Measurements from ENCODE around the gene PDE11A. TPM values are rescaled to one million over a fixed set of nuclear protein-coding genes. Genes with fewer than 3 reads are reported as not detected.
"Not testable (repeated sequence)": the region's sequence is repeated elsewhere in the genome, so short reads cannot be mapped to it uniquely, and the experiment has no call there.

The PDE11A gene
- total and polyA plus RNA-seq, 12 donors = 0.26 to 2.9 (median 0.58) TPM

DNA sequence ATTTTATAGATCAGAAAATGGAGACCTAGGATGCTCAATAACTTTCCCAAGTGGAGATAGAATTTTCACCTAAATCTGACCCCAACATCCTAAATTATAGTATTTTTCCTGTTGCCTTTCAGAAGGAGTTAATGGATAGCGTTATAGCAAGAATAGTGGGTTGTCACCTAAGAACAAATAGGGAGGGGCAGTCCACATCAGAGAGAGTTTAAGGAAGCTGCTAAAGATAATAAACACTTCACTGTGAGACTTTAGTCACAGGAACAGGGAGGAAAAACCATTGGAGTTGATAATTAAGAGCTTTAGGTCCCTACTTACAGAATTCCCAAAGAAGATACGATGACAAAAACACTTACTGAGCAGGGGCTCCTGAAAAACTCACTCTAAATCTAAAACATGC is 229.4 kb downstream of the PDE11A start:
- no peak for DNase-seq
- TF ChIP-seq, protein P1, sequence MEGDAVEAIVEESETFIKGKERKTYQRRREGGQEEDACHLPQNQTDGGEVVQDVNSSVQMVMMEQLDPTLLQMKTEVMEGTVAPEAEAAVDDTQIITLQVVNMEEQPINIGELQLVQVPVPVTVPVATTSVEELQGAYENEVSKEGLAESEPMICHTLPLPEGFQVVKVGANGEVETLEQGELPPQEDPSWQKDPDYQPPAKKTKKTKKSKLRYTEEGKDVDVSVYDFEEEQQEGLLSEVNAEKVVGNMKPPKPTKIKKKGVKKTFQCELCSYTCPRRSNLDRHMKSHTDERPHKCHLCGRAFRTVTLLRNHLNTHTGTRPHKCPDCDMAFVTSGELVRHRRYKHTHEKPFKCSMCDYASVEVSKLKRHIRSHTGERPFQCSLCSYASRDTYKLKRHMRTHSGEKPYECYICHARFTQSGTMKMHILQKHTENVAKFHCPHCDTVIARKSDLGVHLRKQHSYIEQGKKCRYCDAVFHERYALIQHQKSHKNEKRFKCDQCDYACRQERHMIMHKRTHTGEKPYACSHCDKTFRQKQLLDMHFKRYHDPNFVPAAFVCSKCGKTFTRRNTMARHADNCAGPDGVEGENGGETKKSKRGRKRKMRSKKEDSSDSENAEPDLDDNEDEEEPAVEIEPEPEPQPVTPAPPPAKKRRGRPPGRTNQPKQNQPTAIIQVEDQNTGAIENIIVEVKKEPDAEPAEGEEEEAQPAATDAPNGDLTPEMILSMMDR (IDR thresholded peaks at IDR 0.05) = no peak
- no peak for TF ChIP-seq POLR2A (IDR thresholded peaks at IDR 0.05)
- no peaks in the 10 kb centered on the region for H3K9me3 ChIP-seq (replicated peaks in 1 of 3)
- H3K4me1 ChIP-seq (replicated peaks in 1 of 2) = no peaks in the 10 kb centered on the region
- H3K27me3 ChIP-seq = no peaks in the 10 kb centered on the region
- H3K4me3 ChIP-seq = no peak overlapping the region
- WGBS, 4 donors = 74 to 90% (median 77%) methylated on average over 2 of the region's 2 CpGs
- no peak overlapping the region for H3K27ac ChIP-seq
- no peaks in the 10 kb centered on the region for H3K36me3 ChIP-seq (replicated peaks in 1 of 2)
- intact Hi-C loops (cut with DNase I) = no loop called here

DNA sequence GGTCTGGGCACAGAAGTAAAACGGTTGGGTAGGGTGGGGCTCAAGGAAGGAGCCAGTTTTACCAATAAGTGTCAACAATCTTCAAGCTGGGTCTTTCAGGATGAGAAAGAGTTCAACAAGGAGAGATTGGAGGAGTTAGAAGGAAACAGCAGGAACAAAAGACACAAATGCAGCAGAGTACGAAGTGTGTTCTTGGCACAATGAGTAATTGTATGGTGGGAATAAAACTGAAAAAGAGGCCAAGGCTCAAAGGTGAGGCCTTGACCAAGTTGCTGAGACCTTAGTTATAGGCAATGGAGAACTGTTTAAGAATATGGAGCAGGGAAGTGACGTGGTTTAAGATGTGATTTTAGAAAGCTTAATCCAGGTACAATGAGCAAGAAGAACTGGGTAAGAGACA is 230.3 kb downstream of the PDE11A start:
- Histone ChIP-seq H3K36me3 (replicated peaks in 1 of 2) (no peaks in the 10 kb centered on the region), H3K4me1 (replicated peaks in 1 of 2) (no peaks in the 10 kb centered on the region), H3K9me3 (replicated peaks in 1 of 3) (no peaks in the 10 kb centered on the region), H3K4me3 (no peak overlapping the region), H3K27me3 (no peaks in the 10 kb centered on the region), H3K27ac (no peak overlapping the region)
- 42 to 60% (median 54%) methylated on average over 3 of the region's 3 CpGs for whole genome bisulfite sequencing, 4 donors
- no peak for DNase-seq
- TF ChIP-seq, protein P1 (IDR thresholded peaks at IDR 0.05) = no peak
- no peak for TF ChIP-seq POLR2A (IDR thresholded peaks at IDR 0.05)
- intact Hi-C loops (cut with DNase I) = no loop called here

DNA sequence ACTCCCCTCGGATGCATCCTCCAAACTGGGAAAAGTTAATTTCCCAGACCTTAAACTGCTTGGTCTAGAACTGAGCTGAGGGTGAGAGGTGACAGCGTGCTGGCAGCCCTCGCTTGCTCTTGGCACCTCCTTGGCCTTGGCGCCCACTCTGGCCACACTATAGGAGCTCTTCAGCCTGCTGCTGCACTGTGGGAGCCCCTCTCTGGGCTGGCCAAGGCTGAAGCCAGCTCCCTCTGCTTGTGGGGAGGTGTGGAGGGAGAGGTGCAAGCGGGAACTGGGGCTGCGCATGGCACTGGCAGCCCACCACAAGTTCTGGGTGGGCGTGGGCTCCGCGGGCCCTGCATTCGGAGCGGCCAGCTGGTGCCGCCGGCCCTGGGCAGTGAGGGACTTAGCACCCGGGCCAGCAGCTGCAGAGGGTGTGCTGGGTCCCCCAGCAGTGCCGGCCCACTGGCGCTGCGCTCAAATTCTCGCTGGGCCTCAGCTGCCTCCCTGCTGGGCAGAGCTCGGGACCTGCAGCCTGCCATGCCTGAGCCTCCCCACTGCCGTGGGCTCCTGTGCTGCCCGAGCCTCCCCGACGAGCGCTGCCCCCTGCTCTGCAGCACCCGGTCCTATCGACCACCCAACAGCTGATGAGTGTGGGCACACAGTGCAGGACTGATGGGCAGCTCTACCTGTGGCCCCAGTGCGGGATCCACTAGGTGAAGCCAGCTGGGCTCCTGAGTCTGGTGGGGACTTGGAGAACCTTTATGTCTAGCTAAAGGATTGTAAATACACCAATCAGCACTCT is 237.0 kb downstream of the PDE11A start:
- H3K27me3 ChIP-seq; H3K9me3 ChIP-seq (replicated peaks in 1 of 3); H3K4me1 ChIP-seq (replicated peaks in 1 of 2); intact Hi-C loops (cut with DNase I); H3K4me3 ChIP-seq; DNase-seq; H3K27ac ChIP-seq; H3K36me3 ChIP-seq (replicated peaks in 1 of 2): not testable (repeated sequence)
- WGBS, 4 donors = 90 to 93% (median 92%) methylated on average over 13 to 27 of the region's 27 CpGs

DNA sequence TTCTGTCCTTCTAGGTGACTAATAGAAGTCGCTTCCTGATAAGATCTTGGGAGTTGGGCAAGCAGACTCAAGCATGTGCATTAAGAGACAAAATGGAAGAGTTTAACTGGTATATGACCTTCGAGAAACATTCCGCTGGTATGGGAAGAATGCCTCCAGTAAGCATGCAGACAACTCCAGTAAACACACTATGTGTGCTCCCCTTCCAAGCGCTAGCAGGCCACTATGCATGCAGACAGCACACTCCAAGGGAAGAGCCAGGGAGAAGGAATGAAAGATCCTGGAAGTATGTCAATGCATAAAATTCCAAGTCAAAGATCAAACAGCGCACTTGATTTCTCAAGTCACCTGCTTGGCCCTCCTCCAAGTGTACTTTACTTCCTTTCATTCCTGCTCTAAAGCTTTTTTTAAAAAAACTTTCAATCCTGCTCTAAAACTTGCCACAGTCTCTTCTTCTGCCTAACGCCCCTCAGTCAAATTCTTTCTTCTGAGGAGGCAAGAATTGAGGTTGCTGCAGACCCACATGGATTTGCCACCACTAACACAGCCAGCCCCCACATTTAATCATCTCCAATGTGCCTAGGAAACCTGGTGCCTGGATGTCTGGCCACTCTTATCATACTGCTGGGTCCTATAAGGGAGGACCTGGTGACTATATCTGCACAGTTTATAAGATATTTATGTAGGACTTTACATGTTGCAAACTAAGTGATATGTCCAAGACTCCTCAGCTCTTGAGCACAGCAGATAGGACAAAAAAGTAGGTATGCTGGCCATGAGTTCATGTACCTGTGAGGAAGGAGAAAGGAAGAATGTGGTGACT is 239.8 kb downstream of the PDE11A start:
- Histone ChIP-seq H3K27ac (no peak overlapping the region), H3K36me3 (replicated peaks in 1 of 2) (no peaks in the 10 kb centered on the region), H3K9me3 (replicated peaks in 1 of 3) (no peaks in the 10 kb centered on the region), H3K4me3 (no peak overlapping the region), H3K27me3 (no peaks in the 10 kb centered on the region), H3K4me1 (replicated peaks in 1 of 2) (no peaks in the 10 kb centered on the region)
- 86 to 94% (median 90%) methylated on average over 6 of the region's 6 CpGs for WGBS, 4 donors
- intact Hi-C loops (cut with DNase I) = no loop called here
- TF ChIP-seq, protein P1 (IDR thresholded peaks at IDR 0.05) = no peak
- TF ChIP-seq POLR2A (IDR thresholded peaks at IDR 0.05) = no peak
- no peak for DNase-seq

Measured in adrenal gland (tissue), 12 donors.